ENCODE measurements around the gene TEP1. TPM values are rescaled to one million over a fixed set of nuclear protein-coding genes. Genes with fewer than 3 reads are reported as not detected.

The TEP1 gene
- total RNA-seq, 1 experiment from 2014 or later, result 23.1 TPM

GRCh38 chr14:20381341-20381740 lies 32.0 kb downstream of the TEP1 start:
- H3K9me2 ChIP-seq (replicated peaks; ENCODE audit: insufficient read depth, low read length), result no peaks in the 10 kb centered on the region
- H3K9ac ChIP-seq (ENCODE audit: low read length), result no peak overlapping the region
- H2AFZ ChIP-seq (ENCODE audit: low read length), result no peak overlapping the region
- no peaks in the 10 kb centered on the region for H3K9me3 ChIP-seq (ENCODE audit: low read length)
- H3K4me1 ChIP-seq (ENCODE audit: low read length), result peaks cover 18% of the 10 kb centered on the region
- H3K36me3 ChIP-seq (ENCODE audit: insufficient read depth, low read length), result peaks cover 2% of the 10 kb centered on the region; the same call in 1 of the 2 replicates
- no peak overlapping the region for H3K4me2 ChIP-seq (ENCODE audit: low read depth, low read length, poor library complexity, severe bottlenecking)
- no peaks in the 10 kb centered on the region for H3K27me3 ChIP-seq (ENCODE audit: low read length)
- no peak overlapping the region for H3K27ac ChIP-seq (ENCODE audit: low read length)
- H3K4me3 ChIP-seq (ENCODE audit: low read length), result no peak overlapping the region
- DNase-seq, result no peak
- no peaks in the 10 kb centered on the region for H3K79me2 ChIP-seq (ENCODE audit: low read length)
- no peaks in the 10 kb centered on the region for H4K20me1 ChIP-seq (ENCODE audit: insufficient read depth, low read depth, low read length)

- Histone ChIP-seq H3K4me3 (ENCODE audit: low read length) (no peak overlapping the region; the same call in 1 of the 2 replicates), H3K27me3 (ENCODE audit: low read length) (no peaks in the 10 kb centered on the region), H3K4me1 (ENCODE audit: low read length) (peaks cover 18% of the 10 kb centered on the region), H3K9ac (ENCODE audit: low read length) (no peak overlapping the region), H3K36me3 (ENCODE audit: insufficient read depth, low read length) (peaks cover 2% of the 10 kb centered on the region; the same call in 1 of the 2 replicates), H3K79me2 (ENCODE audit: low read length) (no peaks in the 10 kb centered on the region), H4K20me1 (ENCODE audit: insufficient read depth, low read depth, low read length) (no peaks in the 10 kb centered on the region), H3K9me3 (ENCODE audit: low read length) (no peaks in the 10 kb centered on the region), H3K9me2 (replicated peaks; ENCODE audit: insufficient read depth, low read length) (no peaks in the 10 kb centered on the region), H2AFZ (ENCODE audit: low read length) (no peak overlapping the region), H3K4me2 (ENCODE audit: low read depth, low read length, poor library complexity, severe bottlenecking) (peak overlapping the region; percentile 39), H3K27ac (ENCODE audit: low read length) (peak overlapping the region; percentile 38; the same call in 1 of the 2 replicates)
- no peak for DNase-seq
Observed at GRCh38 chr14:20380681-20381080, 32.6 kb downstream of the TEP1 start.

- Histone ChIP-seq H2AFZ (ENCODE audit: low read length) (no peak overlapping the region), H3K9me2 (replicated peaks; ENCODE audit: insufficient read depth, low read length) (no peaks in the 10 kb centered on the region), H3K36me3 (ENCODE audit: insufficient read depth, low read length) (peaks cover 2% of the 10 kb centered on the region; the same call in 1 of the 2 replicates), H3K4me2 (ENCODE audit: low read depth, low read length, poor library complexity, severe bottlenecking) (no peak overlapping the region), H3K27ac (ENCODE audit: low read length) (peak overlapping the region; percentile 38), H3K4me3 (ENCODE audit: low read length) (no peak overlapping the region), H3K9ac (ENCODE audit: low read length) (no peak overlapping the region), H4K20me1 (ENCODE audit: insufficient read depth, low read depth, low read length) (no peaks in the 10 kb centered on the region), H3K9me3 (ENCODE audit: low read length) (no peaks in the 10 kb centered on the region), H3K27me3 (ENCODE audit: low read length) (no peaks in the 10 kb centered on the region), H3K79me2 (ENCODE audit: low read length) (no peaks in the 10 kb centered on the region), H3K4me1 (ENCODE audit: low read length) (peaks cover 18% of the 10 kb centered on the region)
- no peak for DNase-seq
Observed at GRCh38 chr14:20379743-20380142, 33.6 kb downstream of the TEP1 start.

- H3K4me1 ChIP-seq (ENCODE audit: low read length), result peaks cover 18% of the 10 kb centered on the region
- H3K4me2 ChIP-seq (ENCODE audit: low read depth, low read length, poor library complexity, severe bottlenecking), result no peak overlapping the region
- H3K9me2 ChIP-seq (replicated peaks; ENCODE audit: insufficient read depth, low read length), result no peaks in the 10 kb centered on the region
- H3K27me3 ChIP-seq (ENCODE audit: low read length), result no peaks in the 10 kb centered on the region
- no peaks in the 10 kb centered on the region for H4K20me1 ChIP-seq (ENCODE audit: insufficient read depth, low read depth, low read length)
- H3K36me3 ChIP-seq (ENCODE audit: insufficient read depth, low read length), result peaks cover 11% of the 10 kb centered on the region; the same call in 1 of the 2 replicates
- H3K27ac ChIP-seq (ENCODE audit: low read length), result no peak overlapping the region
- no peaks in the 10 kb centered on the region for H3K79me2 ChIP-seq (ENCODE audit: low read length)
- no peak overlapping the region for H2AFZ ChIP-seq (ENCODE audit: low read length)
- H3K9ac ChIP-seq (ENCODE audit: low read length), result no peak overlapping the region
- H3K4me3 ChIP-seq (ENCODE audit: low read length), result no peak overlapping the region
- DNase-seq, result no peak
- no peaks in the 10 kb centered on the region for H3K9me3 ChIP-seq (ENCODE audit: low read length)
Observed at GRCh38 chr14:20377171-20377570, 36.1 kb downstream of the TEP1 start.

- H3K4me1 ChIP-seq (ENCODE audit: low read length), result peaks cover 14% of the 10 kb centered on the region
Observed at GRCh38 chr14:20376071-20376588, 37.2 kb downstream of the TEP1 start.

GRCh38 chr14:20375471-20375870 lies 37.8 kb downstream of the TEP1 start:
- Histone ChIP-seq H3K36me3 (ENCODE audit: insufficient read depth, low read length) (peaks cover 28% of the 10 kb centered on the region), H3K9ac (ENCODE audit: low read length) (no peak overlapping the region), H3K9me3 (ENCODE audit: low read length) (no peaks in the 10 kb centered on the region), H3K79me2 (ENCODE audit: low read length) (no peaks in the 10 kb centered on the region), H3K27me3 (ENCODE audit: low read length) (no peaks in the 10 kb centered on the region), H4K20me1 (ENCODE audit: insufficient read depth, low read depth, low read length) (no peaks in the 10 kb centered on the region), H3K27ac (ENCODE audit: low read length) (no peak overlapping the region), H3K4me3 (ENCODE audit: low read length) (no peak overlapping the region), H3K4me2 (ENCODE audit: low read depth, low read length, poor library complexity, severe bottlenecking) (no peak overlapping the region), H3K4me1 (ENCODE audit: low read length) (peaks cover 7% of the 10 kb centered on the region), H2AFZ (ENCODE audit: low read length) (no peak overlapping the region), H3K9me2 (replicated peaks; ENCODE audit: insufficient read depth, low read length) (no peaks in the 10 kb centered on the region)
- no peak for DNase-seq

More at GRCh38 chr14:20376071-20376588, 37.2 kb downstream of the TEP1 start:
- Histone ChIP-seq H3K4me2 (ENCODE audit: low read depth, low read length, poor library complexity, severe bottlenecking) (no peak overlapping the region), H3K9me3 (ENCODE audit: low read length) (no peaks in the 10 kb centered on the region), H3K79me2 (ENCODE audit: low read length) (no peaks in the 10 kb centered on the region), H2AFZ (ENCODE audit: low read length) (no peak overlapping the region), H3K4me3 (ENCODE audit: low read length) (no peak overlapping the region), H4K20me1 (ENCODE audit: insufficient read depth, low read depth, low read length) (no peaks in the 10 kb centered on the region), H3K9ac (ENCODE audit: low read length) (no peak overlapping the region), H3K27ac (ENCODE audit: low read length) (no peak overlapping the region), H3K27me3 (ENCODE audit: low read length) (no peaks in the 10 kb centered on the region), H3K9me2 (replicated peaks; ENCODE audit: insufficient read depth, low read length) (no peaks in the 10 kb centered on the region), H3K36me3 (ENCODE audit: insufficient read depth, low read length) (peaks cover 21% of the 10 kb centered on the region)
- DNase-seq, result no peak

- Histone ChIP-seq H3K9me2 (replicated peaks; ENCODE audit: insufficient read depth, low read length) (no peaks in the 10 kb centered on the region), H3K27ac (ENCODE audit: low read length) (no peak overlapping the region), H3K4me2 (ENCODE audit: low read depth, low read length, poor library complexity, severe bottlenecking) (no peak overlapping the region), H3K36me3 (ENCODE audit: insufficient read depth, low read length) (peaks cover 39% of the 10 kb centered on the region), H2AFZ (ENCODE audit: low read length) (no peak overlapping the region), H3K27me3 (ENCODE audit: low read length) (no peaks in the 10 kb centered on the region), H3K79me2 (ENCODE audit: low read length) (no peaks in the 10 kb centered on the region), H3K4me1 (ENCODE audit: low read length) (no peaks in the 10 kb centered on the region), H3K9ac (ENCODE audit: low read length) (no peak overlapping the region), H4K20me1 (ENCODE audit: insufficient read depth, low read depth, low read length) (no peaks in the 10 kb centered on the region), H3K9me3 (ENCODE audit: low read length) (no peaks in the 10 kb centered on the region), H3K4me3 (ENCODE audit: low read length) (no peak overlapping the region)
- DNase-seq, result no peak
Observed at GRCh38 chr14:20372796-20373195, 40.5 kb downstream of the TEP1 start.

GRCh38 chr14:20365928-20366327 lies 47.4 kb downstream of the TEP1 start:
- peaks cover 26% of the 10 kb centered on the region for H3K36me3 ChIP-seq (ENCODE audit: insufficient read depth, low read length)
- no peaks in the 10 kb centered on the region for H3K27me3 ChIP-seq (ENCODE audit: low read length)
- DNase-seq, result no peak
- no peak overlapping the region for H3K4me3 ChIP-seq (ENCODE audit: low read length)
- H3K9ac ChIP-seq (ENCODE audit: low read length), result no peak overlapping the region
- H3K4me1 ChIP-seq (ENCODE audit: low read length), result no peaks in the 10 kb centered on the region
- no peak overlapping the region for H2AFZ ChIP-seq (ENCODE audit: low read length)
- H3K79me2 ChIP-seq (ENCODE audit: low read length), result no peaks in the 10 kb centered on the region
- no peak overlapping the region for H3K4me2 ChIP-seq (ENCODE audit: low read depth, low read length, poor library complexity, severe bottlenecking)
- H3K9me2 ChIP-seq (replicated peaks; ENCODE audit: insufficient read depth, low read length), result no peaks in the 10 kb centered on the region
- H4K20me1 ChIP-seq (ENCODE audit: insufficient read depth, low read depth, low read length), result no peaks in the 10 kb centered on the region
- no peak overlapping the region for H3K27ac ChIP-seq (ENCODE audit: low read length)
- H3K9me3 ChIP-seq (ENCODE audit: low read length), result no peaks in the 10 kb centered on the region

Measured in Karpas-422 (cell line).